ENCODE measurements around the gene KCNK13.

KCNK13 gene

GRCh38 chr14:90115780-90116179, 54.0 kb downstream of the KCNK13 start:
- Histone ChIP-seq H3K36me3 (ENCODE audit: control insufficient read depth, insufficient read depth, low read length) (no peaks in the 10 kb centered on the region), H3K9me3 (ENCODE audit: control insufficient read depth, low read length) (no peaks in the 10 kb centered on the region), H3K27me3 (ENCODE audit: control insufficient read depth, insufficient read depth, low read length) (no peaks in the 10 kb centered on the region), H3K4me3 (ENCODE audit: low read depth, low read length) (no peak overlapping the region), H3K4me1 (no peaks in the 10 kb centered on the region), H3K4me2 (ENCODE audit: low read length) (no peak overlapping the region), H3K27ac (no peak overlapping the region), H3K9ac (no peak overlapping the region), H2AFZ (no peak overlapping the region), H3K79me2 (no peaks in the 10 kb centered on the region)
- TF ChIP-seq, protein P1, sequence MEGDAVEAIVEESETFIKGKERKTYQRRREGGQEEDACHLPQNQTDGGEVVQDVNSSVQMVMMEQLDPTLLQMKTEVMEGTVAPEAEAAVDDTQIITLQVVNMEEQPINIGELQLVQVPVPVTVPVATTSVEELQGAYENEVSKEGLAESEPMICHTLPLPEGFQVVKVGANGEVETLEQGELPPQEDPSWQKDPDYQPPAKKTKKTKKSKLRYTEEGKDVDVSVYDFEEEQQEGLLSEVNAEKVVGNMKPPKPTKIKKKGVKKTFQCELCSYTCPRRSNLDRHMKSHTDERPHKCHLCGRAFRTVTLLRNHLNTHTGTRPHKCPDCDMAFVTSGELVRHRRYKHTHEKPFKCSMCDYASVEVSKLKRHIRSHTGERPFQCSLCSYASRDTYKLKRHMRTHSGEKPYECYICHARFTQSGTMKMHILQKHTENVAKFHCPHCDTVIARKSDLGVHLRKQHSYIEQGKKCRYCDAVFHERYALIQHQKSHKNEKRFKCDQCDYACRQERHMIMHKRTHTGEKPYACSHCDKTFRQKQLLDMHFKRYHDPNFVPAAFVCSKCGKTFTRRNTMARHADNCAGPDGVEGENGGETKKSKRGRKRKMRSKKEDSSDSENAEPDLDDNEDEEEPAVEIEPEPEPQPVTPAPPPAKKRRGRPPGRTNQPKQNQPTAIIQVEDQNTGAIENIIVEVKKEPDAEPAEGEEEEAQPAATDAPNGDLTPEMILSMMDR (IDR thresholded peaks at IDR 0.05) = no peak

DNA sequence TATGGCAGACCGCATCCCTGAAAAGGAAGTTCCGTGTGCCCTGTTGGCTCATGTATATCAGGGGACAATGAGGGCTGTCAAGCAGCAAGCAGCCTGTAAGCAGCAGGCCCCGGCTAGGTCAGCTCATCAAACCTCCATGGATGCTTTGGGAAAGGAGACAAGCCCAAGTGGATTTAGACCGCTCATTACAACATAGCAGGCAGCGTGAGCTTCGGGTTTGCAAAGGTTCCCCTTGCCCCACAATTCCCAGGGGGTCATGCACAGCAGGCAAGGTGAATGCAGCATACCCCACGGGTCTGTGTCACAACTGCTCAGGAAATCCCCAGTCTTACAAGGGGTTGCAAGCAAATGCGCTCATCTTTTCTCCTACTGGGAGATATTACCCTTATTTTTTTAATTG, 54.6 kb downstream of the KCNK13 start:
- no peak overlapping the region for H3K27ac ChIP-seq
- no peak overlapping the region for H3K4me2 ChIP-seq (ENCODE audit: low read length)
- H3K4me1 ChIP-seq = no peaks in the 10 kb centered on the region
- no peaks in the 10 kb centered on the region for H3K27me3 ChIP-seq (ENCODE audit: control insufficient read depth, insufficient read depth, low read length)
- no peak overlapping the region for H2AFZ ChIP-seq
- no peak overlapping the region for H3K9ac ChIP-seq
- H3K36me3 ChIP-seq (ENCODE audit: control insufficient read depth, insufficient read depth, low read length) = no peaks in the 10 kb centered on the region
- no peak overlapping the region for H3K4me3 ChIP-seq (ENCODE audit: low read depth, low read length)
- H3K9me3 ChIP-seq (ENCODE audit: control insufficient read depth, low read length) = no peaks in the 10 kb centered on the region
- H3K79me2 ChIP-seq = no peaks in the 10 kb centered on the region
- TF ChIP-seq, protein P1 (IDR thresholded peaks at IDR 0.05) = no peak

- no peaks in the 10 kb centered on the region for H3K27me3 ChIP-seq (ENCODE audit: control insufficient read depth, insufficient read depth, low read length)
- no peaks in the 10 kb centered on the region for H3K79me2 ChIP-seq
- no peak overlapping the region for H3K9ac ChIP-seq
- no peaks in the 10 kb centered on the region for H3K9me3 ChIP-seq (ENCODE audit: control insufficient read depth, low read length)
- no peaks in the 10 kb centered on the region for H3K36me3 ChIP-seq (ENCODE audit: control insufficient read depth, insufficient read depth, low read length)
- H3K4me3 ChIP-seq (ENCODE audit: low read depth, low read length) = no peak overlapping the region
- no peaks in the 10 kb centered on the region for H3K4me1 ChIP-seq
- H3K4me2 ChIP-seq (ENCODE audit: low read length) = no peak overlapping the region
- TF ChIP-seq, protein P1 (IDR thresholded peaks at IDR 0.05) = no peak
- H2AFZ ChIP-seq = no peak overlapping the region
- H3K27ac ChIP-seq = no peak overlapping the region
These were observed 56.2 kb downstream of the KCNK13 start for GRCh38 chr14:90118027-90118426.

DNA sequence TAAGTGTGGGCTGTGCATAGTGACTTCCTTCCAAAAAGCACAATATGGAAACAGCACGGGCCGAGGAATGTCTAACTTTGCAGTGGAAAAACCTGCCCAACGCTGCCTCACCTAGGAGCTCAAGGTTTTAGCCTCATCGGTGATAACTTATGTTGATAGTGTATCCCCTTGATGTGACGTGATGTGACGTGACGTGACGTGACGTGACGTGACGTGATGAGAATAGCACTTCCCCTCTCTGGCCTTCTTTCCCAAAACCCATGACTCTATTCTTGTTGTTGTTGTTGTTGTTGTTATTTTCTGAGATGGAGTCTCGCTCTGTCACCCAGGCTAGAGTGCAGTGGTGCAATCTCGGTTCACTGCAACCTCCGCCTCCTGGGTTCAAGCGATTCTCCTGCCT, 64.5 kb downstream of the KCNK13 start:
- H3K27ac ChIP-seq = no peak overlapping the region
- TF ChIP-seq, protein P1 (IDR thresholded peaks at IDR 0.05) = no peak
- no peak overlapping the region for H3K9ac ChIP-seq
- no peaks in the 10 kb centered on the region for H3K4me1 ChIP-seq
- no peaks in the 10 kb centered on the region for H3K27me3 ChIP-seq (ENCODE audit: control insufficient read depth, insufficient read depth, low read length)
- H2AFZ ChIP-seq = no peak overlapping the region
- H3K9me3 ChIP-seq (ENCODE audit: control insufficient read depth, low read length) = no peaks in the 10 kb centered on the region
- no peaks in the 10 kb centered on the region for H3K36me3 ChIP-seq (ENCODE audit: control insufficient read depth, insufficient read depth, low read length)
- H3K79me2 ChIP-seq = no peaks in the 10 kb centered on the region
- H3K4me2 ChIP-seq (ENCODE audit: low read length) = no peak overlapping the region
- H3K4me3 ChIP-seq (ENCODE audit: low read depth, low read length) = no peak overlapping the region

GRCh38 chr14:90132821-90133570, 71.2 kb downstream of the KCNK13 start:
- H3K9ac ChIP-seq = no peak overlapping the region
- H3K27ac ChIP-seq = no peak overlapping the region
- no peaks in the 10 kb centered on the region for H3K27me3 ChIP-seq (ENCODE audit: control insufficient read depth, insufficient read depth, low read length)
- no peak overlapping the region for H3K4me2 ChIP-seq (ENCODE audit: low read length)
- H3K9me3 ChIP-seq (ENCODE audit: control insufficient read depth, low read length) = no peaks in the 10 kb centered on the region
- no peaks in the 10 kb centered on the region for H3K4me1 ChIP-seq
- no peaks in the 10 kb centered on the region for H3K79me2 ChIP-seq
- TF ChIP-seq, protein P1 (IDR thresholded peaks at IDR 0.05) = no peak
- no peak overlapping the region for H2AFZ ChIP-seq
- H3K4me3 ChIP-seq (ENCODE audit: low read depth, low read length) = no peak overlapping the region
- H3K36me3 ChIP-seq (ENCODE audit: control insufficient read depth, insufficient read depth, low read length) = no peaks in the 10 kb centered on the region

Data from parathyroid adenoma (tissue), 2 donors.